Neural cell (in vitro differentiated cells): ENCODE results near the gene STARD13.

ENCODE experiments used
- TAF1 ChIP-seq: IDR thresholded peaks from 2 replicates; pipeline ENCODE4 v1.6.1; 2012; ENCODE audit warnings: low read depth
- TF ChIP-seq, protein P1 (sequence below): fragments of 450-650 bp; IDR thresholded peaks from 2 replicates; pipeline ENCODE4 v1.5.1; 2014; ENCODE audit warnings: antibody characterized with exemption, mild to moderate bottlenecking, moderate library complexity; ENCODE audit not compliant: poor library complexity, severe bottlenecking

DNA sequence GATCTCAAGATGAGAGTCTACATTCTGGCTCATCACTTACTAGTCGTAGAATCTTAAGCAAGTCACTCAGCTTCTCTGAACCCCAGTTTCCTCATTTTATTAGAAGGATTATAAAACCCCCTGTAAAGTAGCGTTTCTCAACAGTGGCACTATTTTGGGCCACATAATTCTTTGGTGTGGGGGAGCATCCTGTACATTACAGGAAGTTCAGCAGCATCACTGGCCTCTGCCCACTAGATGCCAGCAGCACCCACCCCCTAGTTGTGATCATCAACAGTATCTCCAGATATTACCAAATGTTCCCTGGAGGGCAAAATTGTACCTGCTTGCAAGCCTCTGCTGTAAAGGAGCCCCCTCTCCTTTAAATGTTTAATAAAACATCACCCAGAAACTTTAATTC lies 22.6 kb downstream of the STARD13 start:
- TF ChIP-seq, protein P1, sequence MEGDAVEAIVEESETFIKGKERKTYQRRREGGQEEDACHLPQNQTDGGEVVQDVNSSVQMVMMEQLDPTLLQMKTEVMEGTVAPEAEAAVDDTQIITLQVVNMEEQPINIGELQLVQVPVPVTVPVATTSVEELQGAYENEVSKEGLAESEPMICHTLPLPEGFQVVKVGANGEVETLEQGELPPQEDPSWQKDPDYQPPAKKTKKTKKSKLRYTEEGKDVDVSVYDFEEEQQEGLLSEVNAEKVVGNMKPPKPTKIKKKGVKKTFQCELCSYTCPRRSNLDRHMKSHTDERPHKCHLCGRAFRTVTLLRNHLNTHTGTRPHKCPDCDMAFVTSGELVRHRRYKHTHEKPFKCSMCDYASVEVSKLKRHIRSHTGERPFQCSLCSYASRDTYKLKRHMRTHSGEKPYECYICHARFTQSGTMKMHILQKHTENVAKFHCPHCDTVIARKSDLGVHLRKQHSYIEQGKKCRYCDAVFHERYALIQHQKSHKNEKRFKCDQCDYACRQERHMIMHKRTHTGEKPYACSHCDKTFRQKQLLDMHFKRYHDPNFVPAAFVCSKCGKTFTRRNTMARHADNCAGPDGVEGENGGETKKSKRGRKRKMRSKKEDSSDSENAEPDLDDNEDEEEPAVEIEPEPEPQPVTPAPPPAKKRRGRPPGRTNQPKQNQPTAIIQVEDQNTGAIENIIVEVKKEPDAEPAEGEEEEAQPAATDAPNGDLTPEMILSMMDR, result no peak
- TF ChIP-seq TAF1, result no peak
